Activated CD8-positive, alpha-beta T cell treated with anti-CD3 and anti-CD28 coated beads for 36 hours (primary cell): ENCODE results near the gene CST2. TPM values are rescaled to one million over a fixed set of nuclear protein-coding genes. Genes with fewer than 3 reads are reported as not detected.
"Not testable (repeated sequence)": the region's sequence is repeated elsewhere in the genome, so short reads cannot be mapped to it uniquely, and the experiment has no call there.

Experiments used
- ATAC-seq: fragments of 200-7000 bp; cut with Tn5 transposase; one replicate; pipeline ENCODE4 v1.10.0; 2021; ENCODE audit warnings: mild to moderate bottlenecking, moderate library complexity
- CTCF ChIA-PET: fragments of 350-600 bp; sonication (Branson Sonifier 250); formaldehyde crosslinking; loops from one replicate; lab custom pipeline; 2021; ENCODE audit warnings: antibody characterized with exemption; lab: Charles Lee
- POLR2A ChIA-PET: fragments of 350-600 bp; sonication (Branson Sonifier 250); formaldehyde crosslinking; loops from one replicate; lab custom pipeline; 2021; ENCODE audit warnings: antibody characterized with exemption; lab: Charles Lee
- DNase-seq: peaks from one replicate; pipeline ENCODE4 v3.0.0-alpha.2; 2020
- H3K27ac Mint-ChIP-seq: one replicate; pipeline ENCODE4 v1.8.0; 2021; ENCODE audit warnings: mild to moderate bottlenecking, mixed read lengths
- H3K27me3 Mint-ChIP-seq: one replicate; pipeline ENCODE4 v1.8.0; 2021; ENCODE audit warnings: mixed read lengths
- H3K36me3 Mint-ChIP-seq: one replicate; pipeline ENCODE4 v1.8.0; 2021; ENCODE audit warnings: low read depth, mixed read lengths
- H3K4me1 Mint-ChIP-seq: one replicate; pipeline ENCODE4 v1.8.0; 2021; ENCODE audit warnings: low read depth, mixed read lengths
- H3K4me3 Mint-ChIP-seq: one replicate; pipeline ENCODE4 v1.8.0; 2021; ENCODE audit warnings: mild to moderate bottlenecking, moderate library complexity, mixed read lengths
- H3K9me3 Mint-ChIP-seq: one replicate; pipeline ENCODE4 v1.8.0; 2021; ENCODE audit warnings: mixed read lengths
- CTCF ChIP-seq: fragments of 200-600 bp; IDR thresholded peaks from one replicate; pipeline ENCODE4 v1.8.0; 2022; ENCODE audit warnings: antibody characterized with exemption, mild to moderate bottlenecking
- intact Hi-C: fragments of 100-400 bp; cut with micrococcal nuclease; formaldehyde crosslinking; loops from one replicate; pipeline ENCODE4 v1.10.0; 2022
- total RNA-seq, 2 experiments: library from RNA; stranded (reverse); gene quantifications; one replicate each; pipeline ENCODE4 v1.2.3, GENCODE V29; 2021

Gene CST2
- total RNA-seq, 2 experiments from 2014 or later, result not detected

- H3K36me3 Mint-ChIP-seq, result no peaks in the 10 kb centered on the region
- no peaks in the 10 kb centered on the region for H3K9me3 Mint-ChIP-seq
- TF ChIP-seq CTCF, result no peak
- ChIA-PET CTCF (no interaction called here), POLR2A (interaction anchor here (0.7 kb wide), 1 partner anchor 1147 kb away, joined by 3 read pairs; no protein-coding TSS in a partner anchor)
- ATAC-seq, result no peak
- H3K4me3 Mint-ChIP-seq, result no peak overlapping the region
- H3K4me1 Mint-ChIP-seq, result peaks cover 2% of the 10 kb centered on the region
- no peak for DNase-seq
- intact Hi-C loops, result no loop called here
- peaks cover 15% of the 10 kb centered on the region for H3K27me3 Mint-ChIP-seq
- no peak overlapping the region for H3K27ac Mint-ChIP-seq
Observed at GRCh38 chr20:23870461-23870860, 43.9 kb upstream of the CST2 start.

- TF ChIP-seq CTCF, result no peak
- Mint-ChIP-seq H3K27ac (no peak overlapping the region), H3K4me1 (no peaks in the 10 kb centered on the region), H3K36me3 (no peaks in the 10 kb centered on the region), H3K27me3 (peaks cover 15% of the 10 kb centered on the region), H3K9me3 (no peaks in the 10 kb centered on the region), H3K4me3 (no peak overlapping the region)
- POLR2A ChIA-PET, result no interaction called here
- intact Hi-C loops, result no loop called here
- no peak for ATAC-seq
- no peak for DNase-seq
- CTCF ChIA-PET, result no interaction called here
Observed at GRCh38 chr20:23869520-23869919, 43.0 kb upstream of the CST2 start.

GRCh38 chr20:23868321-23868720 is 41.8 kb upstream of the CST2 start:
- no peaks in the 10 kb centered on the region for H3K9me3 Mint-ChIP-seq
- H3K27ac Mint-ChIP-seq, result no peak overlapping the region
- H3K27me3 Mint-ChIP-seq, result peaks cover 15% of the 10 kb centered on the region
- no peak overlapping the region for H3K4me3 Mint-ChIP-seq
- no peak for TF ChIP-seq CTCF
- ATAC-seq (no peak), DNase-seq (no peak)
- ChIA-PET POLR2A (no interaction called here), CTCF (no interaction called here)
- no peaks in the 10 kb centered on the region for H3K36me3 Mint-ChIP-seq
- intact Hi-C loops, result no loop called here
- no peaks in the 10 kb centered on the region for H3K4me1 Mint-ChIP-seq

GRCh38 chr20:23867152-23867776 is 40.7 kb upstream of the CST2 start:
- H3K27ac Mint-ChIP-seq, result no peak overlapping the region
- H3K27me3 Mint-ChIP-seq, result peaks cover 12% of the 10 kb centered on the region
- no peak for TF ChIP-seq CTCF
- no peak for ATAC-seq
- CTCF ChIA-PET, result no interaction called here
- no peaks in the 10 kb centered on the region for H3K9me3 Mint-ChIP-seq
- no peaks in the 10 kb centered on the region for H3K4me1 Mint-ChIP-seq
- DNase-seq, result no peak
- intact Hi-C loops, result no loop called here
- H3K36me3 Mint-ChIP-seq, result no peaks in the 10 kb centered on the region
- POLR2A ChIA-PET, result no interaction called here
- no peak overlapping the region for H3K4me3 Mint-ChIP-seq

GRCh38 chr20:23860771-23861170 is 34.2 kb upstream of the CST2 start:
- intact Hi-C loops, ATAC-seq, CTCF ChIA-PET, H3K4me3 Mint-ChIP-seq, H3K4me1 Mint-ChIP-seq, H3K27me3 Mint-ChIP-seq, H3K36me3 Mint-ChIP-seq, DNase-seq, H3K27ac Mint-ChIP-seq, H3K9me3 Mint-ChIP-seq, POLR2A ChIA-PET: not testable (repeated sequence)
